Measurements from ENCODE around the gene GCNT2.

- TF ChIP-seq CTCF (conservative IDR thresholded peaks at IDR 0.05 in 1 of 2, IDR thresholded peaks at IDR 0.05 in 1 of 2; ENCODE audit: low read depth in 1 of 2, low read length in 2 of 2), result no peak
- TF ChIP-seq EZH2 (IDR thresholded peaks at IDR 0.05; ENCODE audit: low read length, missing control alignments), result no peak
Observed at GRCh38 chr6:10558565-10558964, 37.4 kb downstream of the GCNT2 start.

All from fibroblast of lung (primary cell).